GM12865 (cell line): ENCODE results near the gene ATPAF1.

Source experiments
- DNase-seq: peaks from one replicate; pipeline ENCODE4 v3.0.0; 2010; ENCODE audit warnings: low read depth
- H3K4me3 ChIP-seq: 2 replicates; pipeline ENCODE4 v1.5.1; 2011; ENCODE audit warnings: mild to moderate bottlenecking, low read depth, low read length, control low read depth
- CTCF ChIP-seq: IDR thresholded peaks from 2 replicates; pipeline ENCODE4 v1.5.1; 2011; ENCODE audit warnings: low read length, control low read depth, low read depth, inconsistent platforms; ENCODE audit not compliant: insufficient read depth; ENCODE audit errors: missing control alignments

ATPAF1 gene

GRCh38 chr1:46622344-46622743 lies 45.8 kb downstream of the ATPAF1 start:
- H3K4me3 ChIP-seq = no peak overlapping the region
- peak; percentile 47 for TF ChIP-seq CTCF
- no peak for DNase-seq

GRCh38 chr1:46621930-46622329 lies 46.2 kb downstream of the ATPAF1 start:
- no peak overlapping the region for H3K4me3 ChIP-seq
- TF ChIP-seq CTCF = no peak
- no peak for DNase-seq

GRCh38 chr1:46619656-46620258 lies 48.4 kb downstream of the ATPAF1 start:
- no peak overlapping the region for H3K4me3 ChIP-seq
- no peak for TF ChIP-seq CTCF
- DNase-seq = no peak

- no peak for TF ChIP-seq CTCF
- DNase-seq = no peak
- no peak overlapping the region for H3K4me3 ChIP-seq
Measured at GRCh38 chr1:46618754-46619415, 49.3 kb downstream of the ATPAF1 start.

GRCh38 chr1:46617833-46618232 lies 50.3 kb downstream of the ATPAF1 start:
- H3K4me3 ChIP-seq = no peak overlapping the region
- no peak for DNase-seq
- TF ChIP-seq CTCF = no peak

- no peak for TF ChIP-seq CTCF
- no peak for DNase-seq
- H3K4me3 ChIP-seq = peak overlapping the region; percentile 90
Measured at GRCh38 chr1:46617108-46617800, 50.9 kb downstream of the ATPAF1 start.
